ACHN (cell line): ENCODE results near the gene FRS2.
"Not testable (repeated sequence)": the region's sequence is repeated elsewhere in the genome, so short reads cannot be mapped to it uniquely, and the experiment has no call there.

Source experiments
- DNase-seq: peaks from one replicate; pipeline ENCODE4 v3.0.0-alpha.2; 2015
- in situ Hi-C: cut with HindIII; loops from 2 replicates; pipeline ENCODE4 v1.10.0; 2017; ENCODE audit warnings: low sequenced_read_pairs, low pct_ligation_motif_present, low pct_unique_long_range_greater_than_20kb

Gene FRS2

GRCh38 chr12:69470189-69471075 lies at the start of gene FRS2:
Gene FRS2, plus strand, starts transcription at chr12:69470388. Its CDS starts 98,643 bp downstream, at chr12:69569031.
- in situ Hi-C loops = no loop called here
- peak; percentile 96 for DNase-seq

DNA sequence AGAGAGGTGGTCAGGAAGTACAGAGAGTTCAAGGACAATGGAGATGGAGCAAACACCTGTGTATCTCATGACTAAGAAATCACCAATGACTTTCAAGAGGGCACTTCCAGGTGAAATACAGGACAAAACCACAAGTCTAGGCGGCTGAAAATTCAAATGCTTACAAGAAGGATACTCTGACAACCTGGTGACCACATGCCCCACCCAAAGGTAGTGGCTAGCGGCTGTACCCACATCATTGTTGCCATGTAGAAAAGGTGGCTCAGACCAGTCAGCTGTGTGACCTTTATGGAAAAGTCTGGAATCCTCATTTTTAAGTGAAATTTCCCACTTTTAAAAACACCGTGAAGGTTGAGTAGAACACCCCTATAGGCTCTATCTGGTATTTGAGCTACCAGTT lies 48.6 kb upstream of the FRS2 start:
- in situ Hi-C loops = no loop called here
- no peak for DNase-seq

GRCh38 chr12:69423037-69423905 lies 46.9 kb upstream of the FRS2 start:
- DNase-seq = no peak
- in situ Hi-C loops = no loop called here

- in situ Hi-C loops = no loop called here
- DNase-seq = no peak
These were observed 44.8 kb upstream of the FRS2 start for GRCh38 chr12:69425417-69425816.

DNA sequence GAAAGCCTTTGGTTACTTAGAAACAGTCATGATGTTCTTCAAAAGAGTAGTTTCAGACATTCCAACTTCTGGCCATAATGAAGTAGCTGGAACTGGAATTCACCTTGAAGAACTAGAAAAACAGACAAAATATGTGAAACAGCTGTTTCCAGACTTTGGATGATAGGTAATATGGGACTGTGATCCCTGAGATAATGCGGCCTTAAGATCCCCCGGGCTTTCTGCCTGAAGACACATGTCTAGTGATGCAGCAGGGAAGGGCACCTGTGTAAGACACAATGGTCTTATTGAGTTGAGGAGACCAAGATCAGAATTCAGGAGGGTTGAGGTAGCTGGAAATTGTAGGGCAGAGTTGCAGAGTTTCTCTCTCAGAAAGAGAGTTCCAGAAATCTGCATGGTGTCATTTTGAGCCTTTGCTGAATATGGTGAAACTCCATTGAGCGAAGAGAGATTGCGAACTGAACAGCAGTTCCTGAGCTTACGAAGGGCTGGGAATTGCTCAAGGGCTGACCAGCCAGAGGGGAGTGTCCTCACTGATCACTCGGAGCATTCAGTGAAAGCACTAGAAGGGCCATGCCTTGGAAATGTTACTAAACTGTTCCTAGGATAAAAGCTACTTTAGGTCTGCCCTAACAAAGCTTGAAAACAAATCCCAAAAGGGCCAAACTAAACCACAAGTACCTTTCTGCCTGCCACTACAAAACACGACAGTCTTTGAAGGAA lies 41.7 kb upstream of the FRS2 start:
- DNase-seq = no peak
- in situ Hi-C loops = no loop called here

DNA sequence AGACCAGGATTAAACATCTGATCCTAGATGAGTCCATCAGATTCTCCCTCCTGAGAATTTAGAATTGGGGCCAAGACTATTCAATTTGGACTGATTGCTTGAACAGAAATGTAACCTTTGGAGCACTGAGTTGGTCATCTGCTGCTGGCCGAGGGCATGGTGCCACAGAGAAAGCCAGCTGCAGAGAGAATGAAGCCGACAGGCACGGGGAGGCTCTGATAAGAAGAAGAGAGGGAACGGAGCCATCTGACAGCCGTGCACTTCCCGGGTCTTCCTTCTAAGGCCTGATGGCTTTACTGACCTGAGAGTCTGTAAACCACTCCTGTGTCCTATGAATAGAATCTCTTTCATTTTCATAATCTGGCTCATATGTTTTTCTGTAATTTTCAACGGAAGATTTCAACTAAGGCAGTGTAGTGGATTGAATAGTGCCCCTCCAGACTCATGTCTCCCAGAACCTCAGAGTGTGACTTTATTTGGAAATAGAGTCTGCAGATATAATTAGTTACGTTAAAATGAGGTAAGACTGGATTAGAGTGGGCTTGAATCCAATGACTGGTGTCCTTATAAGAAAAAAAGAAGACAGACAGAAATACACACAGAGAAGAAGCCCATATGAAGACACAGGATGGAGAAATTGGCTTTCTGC lies 39.1 kb upstream of the FRS2 start:
- DNase-seq = no peak
- in situ Hi-C loops = no loop called here

- DNase-seq = no peak
- in situ Hi-C loops = no loop called here
These were observed 38.5 kb upstream of the FRS2 start for GRCh38 chr12:69431591-69432222.

GRCh38 chr12:69433653-69434052 lies 36.5 kb upstream of the FRS2 start:
- in situ Hi-C loops = no loop called here
- no peak for DNase-seq

DNA sequence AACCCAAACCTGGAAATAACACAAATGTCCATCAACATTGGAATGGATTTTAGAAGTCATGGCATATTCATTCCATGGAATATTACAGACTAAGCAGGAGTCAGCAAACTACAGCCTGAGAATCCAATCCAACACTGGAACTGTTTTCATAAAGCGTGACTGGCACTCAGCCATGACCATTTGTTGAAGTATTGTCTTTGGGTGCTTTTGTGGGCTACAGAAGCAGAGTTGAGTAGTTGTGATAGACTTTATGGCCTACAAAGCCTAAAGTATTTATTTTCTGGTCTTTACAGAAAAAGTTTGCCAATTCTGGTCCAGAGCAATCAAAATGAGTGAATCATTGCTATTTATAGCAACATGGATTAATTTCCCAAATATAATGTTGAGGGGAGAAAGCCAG lies 34.5 kb upstream of the FRS2 start:
- no peak for DNase-seq
- in situ Hi-C loops = no loop called here

DNA sequence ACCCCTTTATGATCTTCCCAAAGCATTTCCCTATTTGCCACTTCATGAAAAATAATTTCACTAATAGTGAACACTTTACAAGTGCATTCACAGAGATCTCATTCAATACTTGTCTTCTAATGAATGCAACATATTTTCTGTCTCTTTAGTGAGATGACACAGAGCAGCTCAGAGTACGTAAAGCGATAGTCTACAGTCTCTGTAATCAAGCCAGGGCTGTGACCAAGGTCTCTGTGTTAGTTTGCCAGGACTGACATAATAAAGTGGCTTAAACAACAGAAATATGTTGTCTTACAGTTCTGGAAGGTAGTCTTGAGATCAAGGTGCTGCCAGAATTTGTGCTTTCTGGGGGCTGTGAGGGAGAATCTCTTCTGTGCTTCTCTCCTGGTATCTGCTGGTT lies 33.1 kb upstream of the FRS2 start:
- DNase-seq = no peak
- in situ Hi-C loops = no loop called here

DNA sequence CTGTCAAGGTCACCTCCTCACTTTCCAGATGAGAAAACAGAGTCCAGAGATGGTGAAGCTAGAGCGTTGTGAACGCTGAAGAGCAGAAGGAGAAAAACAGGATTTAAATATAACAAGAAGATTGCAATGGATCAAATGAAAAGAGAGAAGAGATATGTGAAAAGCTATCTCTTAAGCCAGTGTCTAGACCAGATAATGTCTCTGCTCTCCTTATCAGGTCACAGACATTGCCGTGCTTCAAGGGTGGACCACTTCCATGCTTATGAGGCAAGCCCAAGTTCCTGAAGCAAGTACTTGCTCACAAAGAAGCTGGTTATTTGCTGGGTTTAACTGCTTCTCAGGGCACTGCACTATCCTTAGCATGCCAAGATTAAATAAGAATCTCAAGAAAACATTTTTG lies 31.6 kb upstream of the FRS2 start:
- in situ Hi-C loops = no loop called here
- no peak for DNase-seq

DNA sequence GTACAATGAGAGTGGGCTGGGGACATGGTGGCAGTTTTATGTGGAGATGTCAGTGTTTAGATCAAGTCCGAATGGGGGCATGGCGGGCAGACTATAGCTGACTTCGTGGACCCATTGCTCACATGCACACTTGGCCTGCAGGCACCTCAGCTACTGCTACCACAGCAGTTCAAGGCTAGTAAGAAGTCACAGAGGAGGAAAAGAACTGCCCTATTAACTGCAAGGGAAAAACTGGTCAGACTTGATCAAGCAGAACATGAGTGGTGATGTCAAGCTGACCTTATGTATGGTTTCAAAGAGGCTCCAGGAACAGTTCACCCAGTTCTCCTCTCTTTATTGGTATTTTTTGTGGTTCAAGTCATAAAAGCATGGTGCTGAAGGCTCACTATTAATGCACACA lies 30.2 kb upstream of the FRS2 start:
- in situ Hi-C loops = no loop called here
- no peak for DNase-seq

- in situ Hi-C loops = no loop called here
These were observed 29.3 kb upstream of the FRS2 start for GRCh38 chr12:69440886-69441285.

GRCh38 chr12:69442894-69443293 lies 27.3 kb upstream of the FRS2 start:
- in situ Hi-C loops = no loop called here
- DNase-seq = no peak

More at GRCh38 chr12:69440886-69441285, 29.3 kb upstream of the FRS2 start:
- no peak for DNase-seq

GRCh38 chr12:69443916-69444315 lies 26.3 kb upstream of the FRS2 start:
- in situ Hi-C loops = no loop called here
- DNase-seq = no peak

DNA sequence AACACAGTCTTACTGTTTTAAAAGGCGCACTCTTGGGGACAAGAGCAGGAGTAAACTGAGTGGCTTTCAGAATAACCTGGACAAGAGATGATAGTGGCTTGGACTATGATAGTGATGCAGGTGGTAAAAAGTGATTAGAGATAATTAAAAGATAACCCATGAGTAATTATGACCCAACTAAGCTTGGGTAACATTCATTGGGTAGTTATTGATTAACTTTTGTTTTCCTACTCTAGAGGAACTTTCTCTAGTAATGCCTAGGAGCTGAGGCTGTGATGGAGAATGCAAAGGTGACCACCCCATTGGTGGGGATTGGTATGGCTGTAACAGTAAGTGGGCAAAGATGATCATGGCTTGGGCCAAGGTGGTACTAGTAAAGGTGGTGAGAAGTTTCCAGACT lies 22.3 kb upstream of the FRS2 start:
- in situ Hi-C loops = no loop called here
- no peak for DNase-seq

DNA sequence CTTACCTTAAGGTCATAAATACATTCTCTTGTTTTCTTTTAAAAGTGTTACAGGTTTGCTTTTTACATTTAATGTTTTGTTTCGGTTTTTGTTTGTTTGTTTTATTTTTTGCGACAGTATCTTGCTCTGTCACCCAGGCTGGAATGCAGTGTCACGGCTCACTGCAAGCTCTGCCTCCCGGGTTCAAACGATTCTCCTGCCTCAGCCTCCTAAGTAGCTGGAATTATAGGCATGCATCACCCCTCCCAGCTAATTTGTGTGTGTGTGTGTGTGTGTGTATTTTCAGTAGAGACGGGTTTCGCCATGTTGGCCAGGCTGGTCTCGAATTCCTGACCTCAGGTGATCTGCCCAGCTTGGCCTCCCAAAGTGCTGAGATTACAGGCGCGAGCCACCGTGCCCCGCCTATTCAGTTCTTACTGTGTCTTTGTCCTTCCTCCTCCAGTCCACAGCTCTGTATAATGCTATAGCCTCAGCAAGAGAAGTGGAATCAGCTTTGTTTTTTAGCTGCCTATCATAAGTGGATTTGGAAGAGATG lies 17.5 kb upstream of the FRS2 start:
- in situ Hi-C loops, DNase-seq: not testable (repeated sequence)

GRCh38 chr12:69456239-69456638 lies 13.9 kb upstream of the FRS2 start:
- no peak for DNase-seq
- in situ Hi-C loops = no loop called here
